Vagina (tissue), 2 donors: Measurements from ENCODE around the gene PTPRF.

Experiments used
- POLR2A ChIP-seq, 2 donors: fragments of 450-650 bp; IDR thresholded peaks; one replicate each; pipeline ENCODE4 v1.6.1; 2017; ENCODE audit warnings: antibody characterized with exemption in 2 of 2, mild to moderate bottlenecking in 2 of 2, moderate library complexity in 2 of 2
- POLR2AphosphoS5 ChIP-seq, 2 donors: sonication (generic); formaldehyde crosslinking; IDR thresholded peaks; one replicate each; pipeline ENCODE4 v1.9.0; 2017; ENCODE audit warnings: antibody characterized with exemption in 2 of 2, mild to moderate bottlenecking in 2 of 2, low read depth in 1 of 2; ENCODE audit not compliant: insufficient read depth in 1 of 2
- TF ChIP-seq, protein P1 (sequence below), 3 experiments: fragments of 450-650 bp in 2 of 3; fragments of 200-600 bp in 1 of 3; sonication (generic) in 1 of 3; IDR thresholded peaks; one replicate each; pipeline ENCODE4 v1.5.1; 2017 to 2019; ENCODE audit warnings: antibody characterized with exemption in 3 of 3, mild to moderate bottlenecking in 2 of 3, moderate library complexity in 2 of 3

DNA sequence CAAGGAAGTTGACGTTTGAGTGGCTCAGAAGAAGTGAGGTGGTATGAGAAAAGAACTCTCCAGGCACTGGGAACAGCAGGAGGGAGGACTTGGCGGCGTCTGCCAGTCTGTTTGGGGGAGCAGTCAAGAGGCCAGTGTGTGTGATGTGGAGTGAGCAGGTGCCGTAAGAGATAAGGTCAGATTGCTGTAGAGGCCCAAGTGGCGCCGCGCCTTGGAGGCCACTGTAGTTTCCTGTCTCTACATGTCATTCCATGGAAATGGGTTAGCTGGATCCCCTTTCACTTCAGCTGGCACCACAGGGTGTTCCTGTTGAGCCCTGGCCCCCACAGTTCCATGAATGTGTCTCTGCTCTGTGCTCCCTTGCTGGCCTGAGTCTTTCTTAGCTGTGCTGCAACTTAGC, 35.5 kb upstream of the PTPRF start:
- TF ChIP-seq, protein P1, sequence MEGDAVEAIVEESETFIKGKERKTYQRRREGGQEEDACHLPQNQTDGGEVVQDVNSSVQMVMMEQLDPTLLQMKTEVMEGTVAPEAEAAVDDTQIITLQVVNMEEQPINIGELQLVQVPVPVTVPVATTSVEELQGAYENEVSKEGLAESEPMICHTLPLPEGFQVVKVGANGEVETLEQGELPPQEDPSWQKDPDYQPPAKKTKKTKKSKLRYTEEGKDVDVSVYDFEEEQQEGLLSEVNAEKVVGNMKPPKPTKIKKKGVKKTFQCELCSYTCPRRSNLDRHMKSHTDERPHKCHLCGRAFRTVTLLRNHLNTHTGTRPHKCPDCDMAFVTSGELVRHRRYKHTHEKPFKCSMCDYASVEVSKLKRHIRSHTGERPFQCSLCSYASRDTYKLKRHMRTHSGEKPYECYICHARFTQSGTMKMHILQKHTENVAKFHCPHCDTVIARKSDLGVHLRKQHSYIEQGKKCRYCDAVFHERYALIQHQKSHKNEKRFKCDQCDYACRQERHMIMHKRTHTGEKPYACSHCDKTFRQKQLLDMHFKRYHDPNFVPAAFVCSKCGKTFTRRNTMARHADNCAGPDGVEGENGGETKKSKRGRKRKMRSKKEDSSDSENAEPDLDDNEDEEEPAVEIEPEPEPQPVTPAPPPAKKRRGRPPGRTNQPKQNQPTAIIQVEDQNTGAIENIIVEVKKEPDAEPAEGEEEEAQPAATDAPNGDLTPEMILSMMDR (IDR thresholded peaks at IDR 0.05), result no peak
- no peak for TF ChIP-seq POLR2A (IDR thresholded peaks at IDR 0.05)
- TF ChIP-seq POLR2AphosphoS5 (IDR thresholded peaks at IDR 0.05; ENCODE audit: insufficient read depth in 1 of 2, low read depth in 1 of 2), result no peak
